HCT116 (cell line): ENCODE results near the gene DDX19B. TPM values are rescaled to one million over a fixed set of nuclear protein-coding genes. Genes with fewer than 3 reads are reported as not detected.

Source experiments
- ATAC-seq: fragments of 200-7000 bp; cut with Tn5 transposase; 2 replicates; pipeline ENCODE4 v1.9.1; 2020; ENCODE audit warnings: mild to moderate bottlenecking, moderate library complexity
- BruUV-seq: library from RNA; stranded (reverse); fragments of 400-500 nt; replicated peaks from 2 replicates; lab custom pipeline; 2021; lab: Mats Ljungman, UMichigan
- CTCF ChIA-PET: fragments of 300-600 bp; sonication (Branson Sonifier 250); formaldehyde crosslinking; loops from one replicate; lab custom pipeline; 2021; ENCODE audit warnings: antibody characterized with exemption; lab: Charles Lee
- POLR2A ChIA-PET: fragments of 300-600, 350-600 bp; sonication (Branson Sonifier 250); formaldehyde crosslinking; loops from one replicate; lab custom pipeline; 2021; ENCODE audit warnings: antibody characterized with exemption; lab: Charles Lee
- RAD21 ChIA-PET, 2 experiments: fragments of 300-600 bp; sonication (Branson Sonifier 250); formaldehyde crosslinking; loops; one replicate each; lab custom pipeline; 2023; ENCODE audit warnings: low total read pairs in 2 of 2; ENCODE audit not compliant: uncharacterized antibody in 2 of 2, unreplicated experiment in 2 of 2, low non-redundant PET in 1 of 2; lab: Charles Lee
- DNase-seq: peaks from one replicate; pipeline ENCODE4 v3.0.0-alpha.2; 2010; ENCODE audit warnings: low read depth, low spot score
- H2AFZ ChIP-seq: fragments of 200-600 bp; shearing (Covaris generic), sonication (generic); 2 replicates; pipeline ENCODE4 v1.6.1; 2017; ENCODE audit warnings: low read depth, mixed run types, mixed read lengths, antibody characterized with exemption, low read length; ENCODE audit not compliant: poor library complexity, severe bottlenecking
- H3K27ac ChIP-seq: 2 replicates; pipeline ENCODE4 v1.5.1; 2012; ENCODE audit warnings: low read depth, low read length
- H3K27me3 ChIP-seq: fragments of 200-600 bp; sonication (generic); 2 replicates; pipeline ENCODE4 v1.6.1; 2016; ENCODE audit warnings: mixed run types, low read length, mixed read lengths; ENCODE audit not compliant: insufficient read depth
- H3K36me3 ChIP-seq, 2 experiments: fragments of 200-500 bp in 1 of 2; fragments of 200-600 bp in 1 of 2; sonication (Bioruptor generic) in 1 of 2; sonication (generic) in 1 of 2; 2 replicates each; pipeline versions ENCODE4 v1.5.1 to v1.6.1; 2014 to 2016; ENCODE audit warnings: low read length in 2 of 2, inconsistent platforms in 1 of 2, mixed read lengths in 1 of 2, mixed run types in 1 of 2; ENCODE audit not compliant: insufficient read depth in 2 of 2, control insufficient read depth in 1 of 2
- H3K4me1 ChIP-seq, 2 experiments: fragments of 200-600 bp in 1 of 2; sonication (generic) in 1 of 2; 2 replicates each; pipeline versions ENCODE4 v1.5.1 to v1.6.1; 2012 to 2017; ENCODE audit warnings: low read length in 2 of 2, inconsistent platforms in 1 of 2, mild to moderate bottlenecking in 1 of 2, mixed read lengths in 1 of 2, mixed run types in 1 of 2, moderate library complexity in 1 of 2; ENCODE audit not compliant: insufficient read depth in 2 of 2, control insufficient read depth in 1 of 2
- H3K4me2 ChIP-seq: fragments of 200-600 bp; sonication (generic); 2 replicates; pipeline ENCODE4 v1.6.1; 2017; ENCODE audit warnings: mixed run types, low read length, mixed read lengths
- H3K4me3 ChIP-seq, 2 experiments: fragments of 200-600 bp in 1 of 2; sonication (generic) in 1 of 2; replicated peaks in 1 of 2; 2 replicates each; pipeline ENCODE4 v1.5.1; 2011 to 2016; ENCODE audit warnings: low read length in 2 of 2, control low read depth in 1 of 2, low read depth in 1 of 2, mild to moderate bottlenecking in 1 of 2, mixed read lengths in 1 of 2, mixed run types in 1 of 2
- H3K79me2 ChIP-seq: fragments of 200-600 bp; sonication (generic); 2 replicates; pipeline ENCODE4 v1.6.1; 2017; ENCODE audit warnings: mild to moderate bottlenecking, mixed run types, low read length, moderate library complexity, mixed read lengths; ENCODE audit not compliant: insufficient read depth
- H3K9ac ChIP-seq: fragments of 200-600 bp; sonication (generic); 2 replicates; pipeline ENCODE4 v1.6.1; 2016; ENCODE audit warnings: low read length, mixed read lengths
- H3K9me2 ChIP-seq: fragments of 200-600 bp; sonication (generic), shearing (Covaris generic); 2 replicates; pipeline ENCODE4 v1.6.1; 2017; ENCODE audit warnings: mixed run types, mild to moderate bottlenecking, moderate library complexity; ENCODE audit not compliant: insufficient read depth
- H3K9me3 ChIP-seq, 2 experiments: fragments of 200-500 bp in 1 of 2; fragments of 200-600 bp in 1 of 2; sonication (Bioruptor generic) in 1 of 2; sonication (generic) in 1 of 2; 2 replicates each; pipeline ENCODE4 v1.6.1; 2014 to 2017; ENCODE audit warnings: low read length in 2 of 2, mixed read lengths in 2 of 2, inconsistent platforms in 1 of 2, low read depth in 1 of 2, mild to moderate bottlenecking in 1 of 2, mixed run types in 1 of 2, moderate library complexity in 1 of 2; ENCODE audit not compliant: control insufficient read depth in 1 of 2, insufficient read depth in 1 of 2
- H4K20me1 ChIP-seq: fragments of 200-600 bp; sonication (generic), shearing (Covaris generic); 2 replicates; pipeline ENCODE4 v1.6.1; 2017; ENCODE audit warnings: mixed run types, mild to moderate bottlenecking, moderate library complexity; ENCODE audit not compliant: insufficient read depth
- CEBPB ChIP-seq: IDR thresholded peaks from 2 replicates; pipeline ENCODE4 v1.6.1; 2012; ENCODE audit warnings: low read depth
- RAD21 ChIP-seq: IDR thresholded peaks from 2 replicates; pipeline ENCODE4 v1.6.1; 2012; ENCODE audit warnings: low read depth, mild to moderate bottlenecking
- SIN3A ChIP-seq: IDR thresholded peaks from 2 replicates; pipeline ENCODE4 v1.6.1; 2012; ENCODE audit warnings: low read depth
- ZBTB33 ChIP-seq: IDR thresholded peaks from 2 replicates; pipeline ENCODE4 v1.6.1; 2011; ENCODE audit warnings: mild to moderate bottlenecking, low read length, moderate library complexity; ENCODE audit not compliant: insufficient replicate concordance; ENCODE audit errors: extremely low read depth
- ZNF274 ChIP-seq: fragments of 200-500 bp; sonication (Bioruptor generic); IDR thresholded peaks from 2 replicates; pipeline ENCODE4 v1.6.1; 2014; ENCODE audit warnings: mild to moderate bottlenecking, low read depth, low read length, inconsistent platforms
- intact Hi-C: fragments of 100-400 bp; cut with micrococcal nuclease; formaldehyde crosslinking; loops from 2 replicates; pipeline ENCODE4 v1.10.0; 2022
- total RNA-seq: library from RNA; stranded (reverse); gene quantifications from one replicate; pipeline ENCODE4 v1.2.1, GENCODE V29; 2021; ENCODE audit not compliant: unreplicated experiment
- TF ChIP-seq, protein P1 (sequence below): IDR thresholded peaks from 2 replicates; pipeline ENCODE4 v1.6.1; 2012

Gene DDX19B
- total RNA-seq, 1 experiment from 2014 or later: 36.6 TPM

GRCh38 chr16:70250748-70251628 lies 48.0 kb upstream of the DDX19B start:
- H4K20me1 ChIP-seq: no peaks in the 10 kb centered on the region
- peaks cover 5 to 7% of the 10 kb centered on the region in 2 experiments; a peak in 2 of 4 replicates for H3K4me1 ChIP-seq
- peak overlapping the region; percentile 92 for H3K4me2 ChIP-seq
- no peaks in the 10 kb centered on the region for H3K27me3 ChIP-seq
- H3K9me2 ChIP-seq: no peaks in the 10 kb centered on the region
- TF ChIP-seq ZNF274 (no peak), ZBTB33 (no peak), CEBPB (no peak), RAD21 (no peak), SIN3A (0 out of 2 replicates have a peak, but pooled peaks have one; percentile 63)
- TF ChIP-seq, protein P1, sequence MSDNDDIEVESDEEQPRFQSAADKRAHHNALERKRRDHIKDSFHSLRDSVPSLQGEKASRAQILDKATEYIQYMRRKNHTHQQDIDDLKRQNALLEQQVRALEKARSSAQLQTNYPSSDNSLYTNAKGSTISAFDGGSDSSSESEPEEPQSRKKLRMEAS: peak; percentile 49
- RAD21 ChIA-PET: no interaction called here
- peaks cover 25% of the 10 kb centered on the region for H3K79me2 ChIP-seq
- H3K9me3 ChIP-seq: no peaks in the 10 kb centered on the region
- no peak overlapping the region for H2AFZ ChIP-seq
- POLR2A ChIA-PET: interaction anchor here (1.6 kb wide), 1 partner anchor 38 kb away, joined by 5 read pairs; the partner anchor contains the start of gene AARS1
- H3K9ac ChIP-seq: peak overlapping the region; percentile 84
- peaks cover 10 to 32% of the 10 kb centered on the region in 2 experiments for H3K36me3 ChIP-seq
- ATAC-seq: peak; percentile 61
- H3K27ac ChIP-seq: peak overlapping the region; percentile 95
- no TSS peak for BruUV-seq
- DNase-seq: no peak
- CTCF ChIA-PET: interaction anchor here (1.0 to 1.9 kb wide), 4 partner anchors 12 to 129 kb away, joined by 3 to 9 read pairs (median 4); partner anchors contain the start of gene AARS1
- intact Hi-C loops: loop anchor here (10.0 kb wide), 1 partner anchor 86 kb away; no protein-coding TSS in a partner anchor
- H3K4me3 ChIP-seq: peak overlapping the region; percentile 59 to 82
